Measurements from ENCODE around the gene JAML. TPM values are rescaled to one million over a fixed set of nuclear protein-coding genes. Genes with fewer than 3 reads are reported as not detected.

Gene JAML
- total and polyA plus RNA-seq, 9 of the 15 experiments (the other 6 are each of a cell fraction or from before 2014, with no cell fraction given), result 0.05 to 0.32 (median 0.22) TPM; not detected in 4

- Histone ChIP-seq H3K79me2 (ENCODE audit: control insufficient read depth, insufficient read depth, low read length) (no peaks in the 10 kb centered on the region), H3K4me3 (no peak overlapping the region)
- DNase-seq (ENCODE audit: extremely low read depth in 1 of 4, low spot score in 3 of 4), result no peak
Measured at GRCh38 chr11:118166641-118167040, 58.2 kb downstream of the JAML start.

More at GRCh38 chr11:118166641-118167040, 58.2 kb downstream of the JAML start:
- Histone ChIP-seq H4K20me1 (replicated peaks; ENCODE audit: control insufficient read depth, insufficient read depth, low read length) (peaks cover 22% of the 10 kb centered on the region), H3K9ac (ENCODE audit: insufficient read depth in 1 of 2, low read depth in 2 of 2, low read length in 2 of 2) (no peak overlapping the region), H3K4me2 (ENCODE audit: insufficient read depth, low read length) (no peak overlapping the region), H3K27me3 (ENCODE audit: control insufficient read depth in 2 of 2, insufficient read depth in 2 of 2, low read length in 2 of 2) (peaks cover 22 to 85% of the 10 kb centered on the region in 2 experiments; a peak in 4 of 5 replicates), H3K9me3 (replicated peaks; ENCODE audit: control insufficient read depth, insufficient read depth, low read depth, low read length) (no peaks in the 10 kb centered on the region), H3K36me3 (ENCODE audit: control insufficient read depth, insufficient read depth, low read length) (no peaks in the 10 kb centered on the region), H3K27ac (ENCODE audit: extremely low read depth, low read depth, low read length) (no peak overlapping the region), H3K9me1 (ENCODE audit: control insufficient read depth, insufficient read depth, low read length) (no peaks in the 10 kb centered on the region), H3K4me1 (replicated peaks in 1 of 2; ENCODE audit: control insufficient read depth in 2 of 2, insufficient read depth in 2 of 2, low read length in 2 of 2) (peaks cover 0 to 9% of the 10 kb centered on the region in 2 experiments; a peak in 2 of 5 replicates), H2AFZ (ENCODE audit: low read depth, low read length) (no peak overlapping the region)
- in situ Hi-C loops (cut with MboI) (no loop called here), intact Hi-C loops (cut with micrococcal nuclease) (no loop called here)
- CTCF ChIA-PET (ENCODE audit: low intra/inter-chr PET ratio), result interaction anchor here (0.6 kb wide), 1 partner anchor 250 kb away, joined by 3 read pairs; no protein-coding TSS in a partner anchor
- no peak for FAIRE-seq
- no peak for ATAC-seq
- TF ChIP-seq, protein P1, sequence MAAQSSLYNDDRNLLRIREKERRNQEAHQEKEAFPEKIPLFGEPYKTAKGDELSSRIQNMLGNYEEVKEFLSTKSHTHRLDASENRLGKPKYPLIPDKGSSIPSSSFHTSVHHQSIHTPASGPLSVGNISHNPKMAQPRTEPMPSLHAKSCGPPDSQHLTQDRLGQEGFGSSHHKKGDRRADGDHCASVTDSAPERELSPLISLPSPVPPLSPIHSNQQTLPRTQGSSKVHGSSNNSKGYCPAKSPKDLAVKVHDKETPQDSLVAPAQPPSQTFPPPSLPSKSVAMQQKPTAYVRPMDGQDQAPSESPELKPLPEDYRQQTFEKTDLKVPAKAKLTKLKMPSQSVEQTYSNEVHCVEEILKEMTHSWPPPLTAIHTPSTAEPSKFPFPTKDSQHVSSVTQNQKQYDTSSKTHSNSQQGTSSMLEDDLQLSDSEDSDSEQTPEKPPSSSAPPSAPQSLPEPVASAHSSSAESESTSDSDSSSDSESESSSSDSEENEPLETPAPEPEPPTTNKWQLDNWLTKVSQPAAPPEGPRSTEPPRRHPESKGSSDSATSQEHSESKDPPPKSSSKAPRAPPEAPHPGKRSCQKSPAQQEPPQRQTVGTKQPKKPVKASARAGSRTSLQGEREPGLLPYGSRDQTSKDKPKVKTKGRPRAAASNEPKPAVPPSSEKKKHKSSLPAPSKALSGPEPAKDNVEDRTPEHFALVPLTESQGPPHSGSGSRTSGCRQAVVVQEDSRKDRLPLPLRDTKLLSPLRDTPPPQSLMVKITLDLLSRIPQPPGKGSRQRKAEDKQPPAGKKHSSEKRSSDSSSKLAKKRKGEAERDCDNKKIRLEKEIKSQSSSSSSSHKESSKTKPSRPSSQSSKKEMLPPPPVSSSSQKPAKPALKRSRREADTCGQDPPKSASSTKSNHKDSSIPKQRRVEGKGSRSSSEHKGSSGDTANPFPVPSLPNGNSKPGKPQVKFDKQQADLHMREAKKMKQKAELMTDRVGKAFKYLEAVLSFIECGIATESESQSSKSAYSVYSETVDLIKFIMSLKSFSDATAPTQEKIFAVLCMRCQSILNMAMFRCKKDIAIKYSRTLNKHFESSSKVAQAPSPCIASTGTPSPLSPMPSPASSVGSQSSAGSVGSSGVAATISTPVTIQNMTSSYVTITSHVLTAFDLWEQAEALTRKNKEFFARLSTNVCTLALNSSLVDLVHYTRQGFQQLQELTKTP (IDR thresholded peaks at IDR 0.05; ENCODE audit: low read depth in 1 of 2, partially characterized antibody in 2 of 2), result no peak
- TF ChIP-seq IFI16 (CRISPR knock-in tag; IDR thresholded peaks at IDR 0.05), result no peak
- no peak for TF ChIP-seq ZFP91 (CRISPR knock-in tag; IDR thresholded peaks at IDR 0.05)
- TF ChIP-seq, protein P2, sequence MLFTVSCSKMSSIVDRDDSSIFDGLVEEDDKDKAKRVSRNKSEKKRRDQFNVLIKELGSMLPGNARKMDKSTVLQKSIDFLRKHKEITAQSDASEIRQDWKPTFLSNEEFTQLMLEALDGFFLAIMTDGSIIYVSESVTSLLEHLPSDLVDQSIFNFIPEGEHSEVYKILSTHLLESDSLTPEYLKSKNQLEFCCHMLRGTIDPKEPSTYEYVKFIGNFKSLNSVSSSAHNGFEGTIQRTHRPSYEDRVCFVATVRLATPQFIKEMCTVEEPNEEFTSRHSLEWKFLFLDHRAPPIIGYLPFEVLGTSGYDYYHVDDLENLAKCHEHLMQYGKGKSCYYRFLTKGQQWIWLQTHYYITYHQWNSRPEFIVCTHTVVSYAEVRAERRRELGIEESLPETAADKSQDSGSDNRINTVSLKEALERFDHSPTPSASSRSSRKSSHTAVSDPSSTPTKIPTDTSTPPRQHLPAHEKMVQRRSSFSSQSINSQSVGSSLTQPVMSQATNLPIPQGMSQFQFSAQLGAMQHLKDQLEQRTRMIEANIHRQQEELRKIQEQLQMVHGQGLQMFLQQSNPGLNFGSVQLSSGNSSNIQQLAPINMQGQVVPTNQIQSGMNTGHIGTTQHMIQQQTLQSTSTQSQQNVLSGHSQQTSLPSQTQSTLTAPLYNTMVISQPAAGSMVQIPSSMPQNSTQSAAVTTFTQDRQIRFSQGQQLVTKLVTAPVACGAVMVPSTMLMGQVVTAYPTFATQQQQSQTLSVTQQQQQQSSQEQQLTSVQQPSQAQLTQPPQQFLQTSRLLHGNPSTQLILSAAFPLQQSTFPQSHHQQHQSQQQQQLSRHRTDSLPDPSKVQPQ (CRISPR knock-in tag; IDR thresholded peaks at IDR 0.05; ENCODE audit: borderline replicate concordance), result no peak
- no peak for TF ChIP-seq SIN3A (IDR thresholded peaks at IDR 0.05; ENCODE audit: borderline replicate concordance in 2 of 2, control insufficient read depth in 1 of 2, low read depth in 2 of 2, low read length in 2 of 2)
- no peak for TF ChIP-seq NKRF (IDR thresholded peaks at IDR 0.05; ENCODE audit: borderline replicate concordance)
- TF ChIP-seq HDAC6 (IDR thresholded peaks at IDR 0.05; ENCODE audit: low read depth, low read length), result no peak
- no peak for TF ChIP-seq KAT8 (IDR thresholded peaks at IDR 0.05; ENCODE audit: low read depth)
- no TSS peak for BruUV-seq (replicated peaks)
- POLR2A ChIA-PET, result interaction anchor here (1.3 kb wide), 1 partner anchor 10 kb away, joined by 7 read pairs; no protein-coding TSS in a partner anchor
- WGBS (ENCODE audit: insufficient coverage, low coverage, missing lambda C conversion rate), result 0% methylated on average over 13 of the region's 17 CpGs
